Activated gamma-delta T cell (primary cell): ENCODE results near the gene BPI.
"Not testable (repeated sequence)": the region's sequence is repeated elsewhere in the genome, so short reads cannot be mapped to it uniquely, and the experiment has no call there.

ENCODE experiments used
- DNase-seq: peaks from one replicate; lab custom pipeline; 2025; lab: John Stamatoyannopoulos, UW

BPI gene

GRCh38 chr20:38304845-38305447 lies 990 bp downstream of the BPI start:
- DNase-seq: no peak

GRCh38 chr20:38305541-38305940 lies 1.6 kb downstream of the BPI start:
- no peak for DNase-seq

- no peak for DNase-seq
Observed at GRCh38 chr20:38306379-38306778, 2.4 kb downstream of the BPI start.

- no peak for DNase-seq
Observed at GRCh38 chr20:38307371-38308046, 3.6 kb downstream of the BPI start.

GRCh38 chr20:38308047-38308438 lies 4.1 kb downstream of the BPI start:
- no peak for DNase-seq

GRCh38 chr20:38308447-38308846 lies 4.5 kb downstream of the BPI start:
- no peak for DNase-seq

GRCh38 chr20:38311091-38311490 lies 7.1 kb downstream of the BPI start:
- DNase-seq: no peak

- no peak for DNase-seq
Observed at GRCh38 chr20:38311491-38311890, 7.5 kb downstream of the BPI start.

GRCh38 chr20:38313676-38314075 lies 9.7 kb downstream of the BPI start:
- no peak for DNase-seq

GRCh38 chr20:38314350-38314749 lies 10.4 kb downstream of the BPI start:
- not testable (repeated sequence) for DNase-seq

GRCh38 chr20:38315290-38315966 lies 11.5 kb downstream of the BPI start:
- DNase-seq: no peak

GRCh38 chr20:38316341-38316740 lies 12.4 kb downstream of the BPI start:
- no peak for DNase-seq

- no peak for DNase-seq
Observed at GRCh38 chr20:38317422-38317821, 13.5 kb downstream of the BPI start.

- DNase-seq: no peak
Observed at GRCh38 chr20:38320221-38320620, 16.3 kb downstream of the BPI start.

GRCh38 chr20:38321959-38322598 lies 18.1 kb downstream of the BPI start:
- DNase-seq: no peak

- no peak for DNase-seq
Observed at GRCh38 chr20:38324159-38324558, 20.2 kb downstream of the BPI start.

- no peak for DNase-seq
Observed at GRCh38 chr20:38325167-38325566, 21.2 kb downstream of the BPI start.

GRCh38 chr20:38325905-38326304 lies 21.9 kb downstream of the BPI start:
- DNase-seq: no peak

- no peak for DNase-seq
Observed at GRCh38 chr20:38326309-38326708, 22.4 kb downstream of the BPI start.

- DNase-seq: no peak
Observed at GRCh38 chr20:38330638-38331037, 26.7 kb downstream of the BPI start.

- no peak for DNase-seq
Observed at GRCh38 chr20:38331245-38331644, 27.3 kb downstream of the BPI start.

GRCh38 chr20:38331814-38332213 lies 27.9 kb downstream of the BPI start:
- no peak for DNase-seq

- no peak for DNase-seq
Observed at GRCh38 chr20:38334016-38334415, 30.1 kb downstream of the BPI start.
